PFSK-1 (cell line): ENCODE data around the gene RNF224.

Experiments
- POLR2AphosphoS5 ChIP-seq: IDR thresholded peaks from 2 replicates; pipeline ENCODE4 v1.6.1; 2012; ENCODE audit warnings: low read depth, mild to moderate bottlenecking, control low read depth, low read length, moderate library complexity
- REST ChIP-seq, 2 experiments: IDR thresholded peaks; 2 replicates each; pipeline versions ENCODE4 v1.6.1 to v1.8.0; 2011 to 2012; ENCODE audit warnings: low read depth in 2 of 2, low read length in 2 of 2, control low read depth in 1 of 2, inconsistent platforms in 1 of 2, mild to moderate bottlenecking in 1 of 2, moderate library complexity in 1 of 2; ENCODE audit not compliant: insufficient read depth in 1 of 2
- TAF1 ChIP-seq: IDR thresholded peaks from 2 replicates; pipeline ENCODE4 v1.6.1; 2012; ENCODE audit warnings: low read length, control low read depth, borderline replicate concordance; ENCODE audit not compliant: insufficient read depth

GRCh38 chr9:137245450-137246421 is 18.4 kb downstream of the RNF224 start:
- TF ChIP-seq POLR2AphosphoS5 (no peak), REST (IDR thresholded peaks at IDR 0.05; ENCODE audit: insufficient read depth in 1 of 2, low read depth in 2 of 2, low read length in 2 of 2) (no peak), TAF1 (no peak)
